GM19023 (cell line): ENCODE data around the gene PCDHB6.
"Not testable (repeated sequence)": the region's sequence is repeated elsewhere in the genome, so short reads cannot be mapped to it uniquely, and the experiment has no call there.

Source experiments
- ATAC-seq: cut with Tn5 transposase; IDR thresholded peaks from one replicate; pipeline ENCODE4 v1.9.1; 2021; ENCODE audit warnings: mild to moderate bottlenecking, moderate library complexity; ENCODE audit not compliant: unreplicated experiment

PCDHB6 gene

DNA sequence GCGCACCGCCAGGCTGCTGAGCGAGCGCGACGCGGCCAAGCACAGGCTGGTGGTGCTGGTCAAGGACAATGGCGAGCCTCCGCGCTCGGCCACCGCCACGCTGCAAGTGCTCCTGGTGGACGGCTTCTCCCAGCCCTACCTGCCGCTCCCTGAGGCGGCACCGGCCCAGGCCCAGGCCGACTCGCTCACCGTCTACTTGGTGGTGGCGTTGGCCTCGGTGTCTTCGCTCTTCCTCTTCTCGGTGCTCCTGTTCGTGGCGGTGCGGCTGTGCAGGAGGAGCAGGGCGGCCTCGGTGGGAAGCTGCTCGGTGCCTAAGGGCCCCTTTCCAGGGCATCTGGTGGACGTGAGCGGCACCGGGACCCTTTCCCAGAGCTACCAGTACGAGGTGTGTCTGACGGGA is 51.8 kb downstream of the PCDHB6 start:
- ATAC-seq, result not testable (repeated sequence)
